Activated CD8-positive, alpha-beta memory T cell treated with anti-CD3 and anti-CD28 coated beads for 1 hour (primary cell): ENCODE results near the gene TFEC.
"Not testable (repeated sequence)": the region's sequence is repeated elsewhere in the genome, so short reads cannot be mapped to it uniquely, and the experiment has no call there.

Experiments used
- DNase-seq, 2 donors: peaks; one replicate each; pipeline ENCODE4 v3.0.0-alpha.2; 2020; ENCODE audit warnings: low read depth in 1 of 2; ENCODE audit errors: extremely low read depth in 1 of 2

TFEC gene

DNA sequence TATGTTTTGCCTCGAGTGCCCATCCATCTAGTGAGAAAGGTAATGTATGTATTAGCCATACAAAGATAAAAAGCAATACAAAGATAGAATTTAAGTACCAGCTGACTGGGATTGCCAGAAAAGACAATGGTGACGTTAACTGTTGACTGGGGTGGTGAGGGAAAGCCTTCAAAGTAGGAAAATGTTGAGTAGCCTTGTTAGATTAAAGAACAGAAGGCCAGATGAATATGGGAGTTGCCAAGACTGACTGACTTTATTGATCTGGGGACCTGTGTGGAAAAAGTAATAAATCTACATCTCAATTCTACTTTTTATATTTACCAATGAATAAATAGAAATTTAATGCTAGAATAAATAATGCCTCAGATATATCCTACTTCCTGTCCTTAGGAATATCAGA lies 97.7 kb downstream of the TFEC start:
- DNase-seq = no peak

DNA sequence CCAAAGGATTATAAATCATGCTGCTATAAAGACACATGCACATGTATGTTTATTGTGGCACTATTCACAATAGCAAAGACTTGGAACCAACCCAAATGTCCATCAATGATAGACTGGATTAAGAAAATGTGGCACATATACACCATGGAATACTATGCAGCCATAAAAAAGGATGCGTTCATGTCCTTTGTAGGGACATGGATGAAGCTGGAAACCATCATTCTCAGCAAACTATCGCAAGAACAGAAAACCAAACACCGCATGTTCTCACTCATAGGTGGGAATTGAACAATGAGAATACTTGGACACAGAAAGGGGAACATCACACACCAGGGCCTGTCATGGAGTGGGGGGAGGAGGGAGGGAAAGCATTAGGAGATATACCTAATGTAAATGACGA lies 100.4 kb downstream of the TFEC start:
- not testable (repeated sequence) for DNase-seq

GRCh38 chr7:115929736-115930135 lies 100.8 kb downstream of the TFEC start:
- not testable (repeated sequence) for DNase-seq

- no peak for DNase-seq
These were observed 106.2 kb downstream of the TFEC start for GRCh38 chr7:115924411-115924810.

- DNase-seq = no peak
These were observed 110.2 kb downstream of the TFEC start for GRCh38 chr7:115920367-115920766.

DNA sequence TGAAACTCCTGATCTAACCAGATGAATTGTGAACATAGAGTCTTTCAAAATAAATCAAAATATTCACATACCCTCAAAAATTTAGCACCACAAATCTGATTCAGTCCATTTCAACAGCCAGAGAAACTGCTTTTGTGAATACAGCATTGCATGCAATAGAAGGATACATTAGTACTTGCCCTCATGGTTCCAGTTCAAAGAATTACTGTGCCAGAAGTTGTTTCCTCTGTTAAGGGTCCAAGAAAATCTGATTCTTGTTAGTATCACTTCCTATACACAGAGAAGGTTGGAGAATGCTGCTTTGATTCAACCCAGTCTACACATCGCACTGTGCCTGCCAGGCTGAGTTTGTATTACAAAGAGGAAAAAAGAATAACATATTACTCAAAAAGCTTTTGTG lies 115.6 kb downstream of the TFEC start:
- no peak for DNase-seq

- no peak for DNase-seq
These were observed 119.1 kb downstream of the TFEC start for GRCh38 chr7:115911465-115911864.

DNA sequence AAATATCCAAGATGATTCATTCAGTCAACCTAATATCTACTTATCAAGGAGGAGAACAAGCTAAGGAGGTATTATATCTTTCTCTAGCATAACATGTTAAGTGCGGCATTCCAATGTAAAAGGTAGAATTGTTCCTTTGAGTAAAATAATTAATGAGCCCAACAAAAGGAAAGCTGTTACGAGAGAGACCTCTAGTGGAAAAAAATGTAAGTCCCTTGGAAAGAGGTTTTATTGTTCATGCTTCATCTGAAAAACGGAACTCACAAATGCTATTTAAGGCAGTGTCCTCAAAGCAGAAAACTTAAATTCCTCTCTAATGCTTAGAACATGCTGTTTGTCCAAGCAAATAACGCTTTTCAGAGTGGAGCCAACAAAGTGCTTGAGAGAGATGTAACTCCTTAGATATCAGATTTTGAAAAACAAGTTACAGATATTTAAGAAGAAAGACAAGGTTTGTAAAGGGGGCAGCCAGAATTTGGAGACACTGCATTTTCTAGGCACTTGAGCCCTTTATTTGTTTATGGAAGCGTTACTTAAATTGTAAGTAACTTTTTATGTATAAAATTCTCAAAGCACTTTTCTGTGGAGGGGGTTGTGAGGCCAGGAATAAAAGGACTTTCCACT lies 119.9 kb downstream of the TFEC start:
- no peak for DNase-seq

DNA sequence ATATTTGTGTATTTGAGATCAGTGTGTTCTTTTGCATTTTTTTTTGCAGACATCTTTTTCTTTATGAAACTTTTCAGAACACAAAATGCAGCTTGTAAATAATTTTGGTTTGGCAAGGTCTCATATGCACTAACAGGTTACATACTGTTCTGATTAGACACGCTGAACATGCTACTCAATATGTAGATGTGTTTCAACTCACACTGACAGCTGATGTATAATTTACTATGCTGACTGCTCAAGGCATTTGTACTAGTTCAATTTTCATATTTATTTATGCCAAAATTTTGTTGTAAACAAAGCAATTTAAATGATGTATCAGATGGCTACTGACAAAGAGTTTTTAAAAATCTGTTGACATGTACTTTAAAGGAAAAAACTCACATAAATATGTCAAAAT lies 123.8 kb downstream of the TFEC start:
- DNase-seq = no peak

DNA sequence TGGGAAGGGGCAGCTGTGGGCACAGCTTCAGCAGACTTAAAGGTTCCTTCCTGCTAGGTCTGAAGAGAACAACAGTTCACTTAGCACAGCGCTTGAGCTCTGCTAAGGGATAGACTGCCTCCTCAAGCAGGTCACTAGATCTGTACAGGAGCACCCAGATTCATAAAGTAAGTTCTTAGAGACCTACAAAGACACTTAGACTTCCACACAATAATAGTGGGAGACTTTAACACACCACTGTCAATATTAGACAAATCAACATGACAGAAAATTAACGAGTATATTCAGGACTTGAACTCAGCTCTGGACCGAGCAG lies 140.9 kb downstream of the TFEC start:
- no peak for DNase-seq

DNA sequence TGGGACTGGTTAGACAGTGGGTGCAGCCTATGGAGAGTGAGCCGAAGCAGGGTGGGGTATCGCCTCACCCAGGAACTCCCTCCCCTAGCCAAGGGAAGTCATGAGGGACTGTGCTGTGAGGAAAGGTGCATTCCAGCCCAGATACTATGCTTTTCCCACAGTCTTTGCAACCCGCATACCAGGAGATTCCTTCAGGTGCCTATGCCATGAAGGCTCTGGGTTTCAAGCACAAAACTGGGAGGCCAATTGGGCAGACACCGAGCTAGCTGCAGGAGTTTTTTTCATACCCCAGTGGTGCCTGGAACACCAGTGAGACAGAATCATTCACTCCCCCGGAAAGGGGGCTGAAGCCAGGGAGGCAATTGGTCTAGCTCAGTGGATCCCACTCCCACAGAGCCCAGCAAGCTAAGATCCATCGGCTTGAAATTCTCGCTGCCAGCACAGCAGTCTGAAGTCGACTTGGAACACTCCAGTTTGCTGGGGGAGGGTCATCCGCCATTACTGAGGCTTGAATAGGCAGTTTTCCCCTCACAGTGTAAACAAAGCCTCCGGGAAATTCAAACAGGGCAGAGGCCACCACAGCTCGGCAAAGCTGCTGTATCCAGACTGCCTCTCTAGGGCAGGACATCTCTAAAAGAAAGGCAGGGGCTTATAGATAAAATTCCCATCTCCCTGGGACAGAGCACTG lies 141.4 kb downstream of the TFEC start:
- DNase-seq = no peak

DNA sequence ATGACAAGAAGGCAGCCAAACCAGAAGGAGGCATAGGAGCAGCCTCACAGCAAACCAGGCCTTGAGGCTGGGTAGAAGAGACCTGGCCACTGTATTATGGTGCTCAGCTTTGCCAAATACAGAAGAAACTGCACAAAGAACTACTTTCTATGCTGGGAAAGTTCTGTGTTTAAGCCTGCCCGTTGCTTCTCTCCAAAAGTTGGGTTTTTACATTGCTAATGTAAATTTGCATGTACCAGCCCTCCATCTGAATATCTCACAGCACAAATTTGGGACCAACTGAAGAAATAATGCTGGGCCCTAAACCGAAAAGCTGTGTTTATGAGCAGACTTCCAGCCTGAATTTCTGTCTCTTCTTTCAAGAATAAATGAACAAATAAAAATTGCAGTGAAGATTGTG lies 145.0 kb downstream of the TFEC start:
- no peak for DNase-seq
